ENCODE measurements around the gene THTPA.
"Not testable (repeated sequence)": the region's sequence is repeated elsewhere in the genome, so short reads cannot be mapped to it uniquely, and the experiment has no call there.

The THTPA gene

DNA sequence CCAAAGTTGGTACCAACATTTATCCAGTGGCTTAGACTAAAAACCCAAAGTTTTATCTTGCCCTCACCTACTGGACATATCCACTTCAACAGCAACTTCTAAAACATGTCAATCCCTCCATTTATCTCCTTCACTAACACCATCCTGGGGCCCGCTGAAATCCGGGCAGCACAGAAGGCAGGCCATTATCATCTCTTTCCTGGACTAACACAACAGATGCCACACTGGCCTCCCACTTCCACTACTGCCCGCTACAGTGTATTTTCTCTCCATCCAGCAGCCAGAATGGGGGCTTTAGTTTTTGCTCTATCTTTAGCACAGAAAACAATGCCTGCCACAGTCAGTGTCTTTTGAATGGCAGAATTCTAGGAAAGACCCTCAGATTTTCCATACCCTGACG is 20.1 kb upstream of the THTPA start:
- DNase-seq, result no peak

DNA sequence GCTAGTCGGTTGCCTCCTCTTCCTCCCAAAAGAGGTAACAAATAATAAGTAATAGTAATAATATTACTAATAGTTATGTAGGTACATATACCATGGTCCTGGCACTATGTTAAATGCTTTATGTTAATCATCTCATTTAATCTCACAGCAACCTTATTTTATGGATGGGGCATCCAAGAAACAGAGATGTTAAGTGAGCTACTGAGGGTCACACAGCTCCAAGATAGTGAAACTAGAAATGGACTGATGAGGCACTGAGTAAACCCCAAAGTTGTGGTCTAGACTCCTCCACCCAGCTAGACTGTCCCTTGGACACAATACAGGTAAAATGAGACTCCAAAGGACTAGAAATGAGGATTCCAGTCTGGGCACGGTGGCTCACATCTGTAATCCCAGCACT is 19.6 kb upstream of the THTPA start:
- DNase-seq, result no peak

DNA sequence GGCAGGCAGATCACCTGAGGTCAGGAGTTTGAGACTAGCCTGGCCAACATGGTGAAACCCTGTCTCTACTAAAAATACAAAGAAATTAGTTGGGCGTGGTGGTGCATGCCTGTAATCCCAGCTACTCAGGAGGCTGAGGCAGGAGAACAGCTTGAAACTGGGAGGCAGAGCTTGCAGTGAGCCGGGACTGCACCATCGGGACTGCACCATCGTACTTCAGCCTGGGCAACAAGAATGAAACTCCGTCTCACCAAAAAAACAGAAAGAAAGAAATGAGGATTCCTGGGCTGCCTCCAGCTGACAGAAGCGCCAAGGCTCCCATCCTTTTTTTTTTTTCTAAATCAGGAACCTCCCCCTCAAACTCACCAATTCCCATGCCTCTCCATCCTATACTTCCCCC is 19.2 kb upstream of the THTPA start:
- not testable (repeated sequence) for DNase-seq

GRCh38 chr14:23537351-23538049 is 18.6 kb upstream of the THTPA start:
- DNase-seq, result no peak

GRCh38 chr14:23538050-23538718 is 17.9 kb upstream of the THTPA start:
- DNase-seq, result no peak

DNA sequence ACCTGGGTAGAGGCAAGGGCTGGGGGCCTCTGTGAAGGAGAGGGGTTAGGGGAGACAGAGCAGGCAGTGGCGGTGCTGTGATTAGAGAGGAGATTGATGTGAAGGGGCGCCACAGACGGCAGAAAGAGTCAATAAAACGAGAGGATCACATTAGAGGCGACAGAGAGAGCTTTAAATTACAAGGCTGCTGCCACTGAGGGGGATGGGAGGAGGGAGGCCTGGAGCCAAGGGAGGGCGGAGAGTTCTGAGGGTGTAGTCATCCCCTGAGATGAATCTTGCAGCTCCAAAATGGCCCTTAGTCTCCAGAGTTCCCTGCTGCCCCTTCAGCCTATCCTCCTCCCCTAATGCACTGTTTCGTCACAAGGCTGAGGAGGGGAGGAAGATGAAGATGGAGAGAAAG is 17.3 kb upstream of the THTPA start:
- DNase-seq, result no peak

GRCh38 chr14:23539248-23540140 is 16.6 kb upstream of the THTPA start:
- DNase-seq, result peak; percentile 63

DNA sequence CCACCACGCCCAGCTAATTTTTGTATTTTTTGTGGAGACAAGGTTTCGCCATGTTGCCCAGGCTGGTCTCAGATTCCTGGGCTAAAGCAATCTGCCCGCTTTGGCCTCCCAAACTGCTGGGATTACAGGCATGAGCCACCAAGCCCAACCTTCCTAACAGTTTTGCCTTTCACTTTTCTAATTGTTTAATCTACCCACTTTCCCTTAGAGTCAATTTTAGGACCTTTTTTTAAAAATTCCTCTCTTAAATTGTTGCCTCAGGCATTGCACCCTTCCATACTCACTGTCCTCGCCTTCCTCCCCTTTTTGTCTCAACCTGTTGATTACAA is 16.0 kb upstream of the THTPA start:
- DNase-seq, result no peak

GRCh38 chr14:23542261-23542660 is 13.8 kb upstream of the THTPA start:
- DNase-seq, result no peak

DNA sequence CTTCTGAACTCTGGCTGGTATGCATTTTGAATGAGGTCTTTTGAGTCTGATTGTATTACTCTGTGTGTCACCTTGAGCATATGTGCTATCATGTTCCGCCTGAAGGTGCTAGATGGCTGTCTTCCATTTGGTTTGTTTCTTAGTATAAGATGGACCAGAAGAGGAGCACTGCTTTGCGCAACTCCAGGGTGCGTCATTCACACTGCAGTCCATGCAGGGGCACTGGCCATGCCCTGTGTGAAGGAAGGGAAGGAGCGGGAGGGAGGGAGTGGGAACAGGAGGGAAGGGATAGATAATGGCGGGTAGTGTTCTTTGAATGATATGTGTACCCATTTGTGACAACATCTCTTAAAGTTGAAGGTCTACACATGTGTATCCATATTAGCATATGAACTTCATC is 12.7 kb upstream of the THTPA start:
- no peak for DNase-seq

DNA sequence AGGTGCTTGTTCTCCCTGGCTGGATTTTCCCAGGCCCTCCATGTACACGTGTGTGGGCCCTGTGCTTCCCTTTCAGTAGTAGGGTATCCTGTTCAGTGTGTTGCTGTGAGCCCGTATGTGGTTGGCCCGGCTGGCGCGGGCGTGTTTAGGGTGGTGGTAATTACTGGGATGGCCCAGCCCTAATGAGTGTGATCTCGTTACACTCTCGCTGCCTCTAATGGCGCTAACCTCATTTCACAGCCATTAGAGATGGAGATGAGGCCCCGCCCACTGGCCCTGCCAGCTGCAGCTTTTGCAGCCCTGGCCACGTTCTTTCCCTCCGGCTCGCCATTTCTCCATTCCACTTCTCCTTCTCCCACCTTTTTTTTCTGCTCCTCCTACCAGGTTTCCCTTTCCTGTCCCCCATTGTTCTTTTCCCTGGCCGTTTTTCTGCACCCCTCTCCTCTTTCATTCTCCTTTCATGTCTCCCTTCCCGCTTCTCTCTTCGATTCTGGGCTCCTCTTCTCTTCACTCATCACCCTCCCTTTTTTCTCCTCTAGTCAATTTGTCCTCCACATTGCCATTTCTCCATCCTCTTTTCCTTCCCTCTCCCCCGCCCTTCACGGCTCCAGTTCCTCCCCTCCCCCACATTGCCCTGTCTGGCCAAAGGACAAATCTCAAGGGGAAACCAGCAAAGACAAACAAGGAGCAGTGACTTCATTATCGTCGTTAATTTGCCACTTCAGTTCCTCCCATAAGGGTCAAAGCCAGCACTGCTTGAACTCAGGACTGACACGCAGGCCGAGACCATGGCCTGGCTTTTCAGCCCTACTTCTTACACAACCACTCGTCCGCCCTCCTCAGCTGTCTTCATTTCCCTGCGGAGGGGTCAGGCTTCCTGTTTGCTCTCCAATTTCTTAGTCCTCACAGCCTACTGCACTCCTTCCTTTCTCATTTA is 11.3 kb upstream of the THTPA start:
- DNase-seq, result peak; percentile 96

- no peak for DNase-seq
These were observed 10.2 kb upstream of the THTPA start for GRCh38 chr14:23545740-23546365.

DNA sequence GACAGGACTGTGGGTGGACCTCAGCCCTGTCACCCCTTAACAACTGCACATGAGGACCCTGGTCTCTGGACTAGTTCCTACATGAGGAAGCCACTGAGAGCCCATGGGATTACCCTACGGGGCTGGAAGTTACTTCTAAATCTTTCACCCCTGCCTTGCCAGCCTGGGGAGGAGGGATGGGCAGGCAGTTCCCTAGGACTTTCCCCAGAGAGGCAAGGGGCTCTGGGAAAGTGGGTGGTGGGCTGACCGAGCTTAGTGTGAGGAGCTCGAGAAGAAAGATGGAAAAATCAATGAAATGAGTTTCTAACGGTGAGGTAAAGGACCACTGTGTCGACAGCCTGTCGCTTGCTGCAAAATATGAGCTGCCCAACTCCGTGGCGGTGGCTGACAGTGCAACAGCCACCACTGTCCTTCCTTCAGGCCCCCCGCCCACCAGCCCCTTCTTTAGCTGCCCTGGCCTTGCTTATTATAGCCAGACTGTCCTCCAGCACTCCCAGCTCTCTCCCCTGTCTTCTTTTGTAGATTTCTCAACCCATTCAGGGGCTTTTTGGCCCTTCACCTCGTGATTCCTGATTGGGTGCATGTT is 9.5 kb upstream of the THTPA start:
- DNase-seq, result no peak

GRCh38 chr14:23547924-23548323 is 8.1 kb upstream of the THTPA start:
- no peak for DNase-seq

DNA sequence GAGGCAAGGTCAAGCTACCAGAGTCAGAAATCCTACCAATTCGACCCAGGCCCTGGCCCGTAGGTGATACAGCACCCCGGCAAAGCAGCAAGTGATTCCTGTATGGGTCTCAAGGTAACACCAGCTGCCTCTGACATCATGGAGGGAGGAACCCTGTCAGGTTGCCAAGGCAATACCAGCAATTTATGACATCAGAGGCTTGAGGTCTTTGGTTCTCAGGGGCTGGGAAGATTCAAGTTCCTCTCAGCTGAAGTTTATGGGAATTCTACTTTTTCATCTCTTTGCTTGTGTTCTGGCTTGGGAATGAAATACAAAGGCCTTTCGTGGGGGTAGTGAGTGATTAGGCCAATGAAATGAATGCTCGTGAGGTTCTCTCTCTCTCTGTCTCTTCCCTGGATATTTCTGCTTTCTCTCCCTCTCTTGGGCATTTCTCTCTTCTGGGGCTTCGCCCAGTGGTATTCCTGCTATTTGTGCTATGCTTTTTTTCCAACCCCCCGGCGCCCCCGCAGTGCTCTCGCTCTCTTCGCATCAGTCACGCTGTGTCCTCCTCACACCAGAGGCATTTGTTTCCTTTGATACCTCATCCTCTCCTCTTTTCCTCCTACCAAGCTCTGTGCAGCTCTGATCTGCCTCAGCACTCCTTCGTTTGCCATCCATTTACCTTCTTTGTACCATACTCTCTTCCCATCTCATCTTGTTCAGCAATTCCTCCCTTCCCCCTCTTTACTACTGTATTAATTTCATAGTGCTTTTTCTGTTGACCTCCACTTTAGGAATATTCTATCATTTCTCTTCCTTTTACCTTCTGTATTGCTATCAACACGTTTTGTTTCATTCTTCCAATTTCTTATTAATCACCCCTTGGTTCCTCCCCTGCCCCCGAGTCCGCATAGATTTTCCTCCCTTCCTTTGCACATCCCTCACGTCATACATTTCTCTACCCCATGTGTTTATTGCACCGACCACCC is 7.4 kb upstream of the THTPA start:
- DNase-seq, result peak; percentile 13

DNA sequence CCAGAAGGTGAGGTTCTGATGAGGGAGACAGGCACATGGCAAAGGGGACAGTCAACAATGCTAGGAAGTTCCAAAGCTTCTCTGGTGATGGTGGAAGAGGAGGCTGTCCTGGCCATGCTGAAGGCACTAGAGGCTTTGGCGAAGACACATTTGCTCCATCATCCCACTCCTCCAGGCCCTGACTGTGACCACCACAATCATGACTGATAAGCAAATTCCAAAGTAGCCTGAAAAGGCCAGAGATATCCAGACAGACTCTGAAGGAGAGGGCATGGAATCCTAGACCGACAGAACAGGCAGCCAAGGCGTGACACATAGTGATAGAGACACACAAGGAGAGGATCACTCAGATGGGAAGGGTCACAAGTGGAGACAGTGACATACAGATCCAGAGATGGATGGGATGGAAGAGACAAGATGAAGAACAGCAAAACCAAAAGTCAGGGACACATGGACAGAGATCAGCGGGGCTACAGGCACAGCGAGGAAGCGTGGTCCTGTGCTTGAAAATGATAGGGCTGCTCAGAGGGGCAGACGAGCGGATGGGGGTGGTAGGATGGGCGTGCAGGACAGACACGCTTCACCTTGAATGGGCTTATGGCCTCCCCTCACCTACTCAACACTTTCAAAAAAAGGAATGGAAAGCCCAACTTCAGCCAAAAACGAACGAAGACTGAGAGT is 5.8 kb upstream of the THTPA start:
- DNase-seq, result peak; percentile 26

GRCh38 chr14:23550812-23551265 is 5.2 kb upstream of the THTPA start:
- no peak for DNase-seq

DNA sequence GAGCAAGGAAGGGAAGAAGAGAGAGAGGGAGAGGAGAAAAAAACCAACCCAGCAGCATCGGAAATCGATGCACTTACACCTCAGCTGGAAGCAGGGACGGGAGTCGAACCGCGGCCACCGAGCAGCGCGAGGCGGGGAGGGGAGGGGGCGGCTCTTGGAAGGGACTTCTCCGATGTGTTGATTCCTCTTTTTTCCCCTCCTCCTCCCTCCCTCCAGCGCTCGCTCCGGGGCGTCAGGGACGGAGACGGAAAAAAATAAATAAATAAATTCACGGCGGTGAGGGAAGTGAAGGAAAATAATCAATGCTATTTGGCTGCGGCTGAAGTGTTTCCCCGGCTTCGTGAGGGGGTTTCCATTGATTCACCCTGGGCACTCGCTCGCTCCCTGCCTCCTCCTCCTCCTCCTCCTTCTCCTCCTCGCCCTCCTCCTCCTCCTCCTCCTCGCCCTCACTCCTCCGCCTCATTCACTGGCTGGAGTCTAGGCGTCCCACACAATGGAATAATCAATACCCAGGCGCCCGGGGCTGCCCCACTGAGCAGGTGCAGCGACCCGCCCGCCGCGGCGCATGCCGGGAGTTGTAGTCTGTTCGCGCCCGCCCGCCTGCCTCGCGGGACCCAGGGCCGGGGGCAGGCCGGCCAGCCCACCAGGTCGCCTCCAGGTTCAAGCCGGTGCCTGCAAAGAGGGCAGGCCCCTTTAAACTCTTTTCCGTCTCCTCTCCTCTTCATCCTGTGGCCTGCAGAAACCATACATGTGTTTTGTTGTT is 4.6 kb upstream of the THTPA start, which contains the start of gene ZFHX2:
TSS of gene ZFHX2 (minus strand) at position 500 of the 763 bp plus-strand sequence. CDS start 16,440 bp downstream, outside the sequence.
- DNase-seq, result peak; percentile 95

GRCh38 chr14:23555533-23555881 is 564 bp upstream of the THTPA start:
- no peak for DNase-seq

All from NCI-H146 (cell line).